ENCODE results near the gene GRB10.

GRB10 gene

GRCh38 chr7:50646069-50646468, 136.6 kb downstream of the GRB10 start:
- FAIRE-seq = no peak
- no peak for DNase-seq (ENCODE audit: insufficient read length, low spot score)

- FAIRE-seq (no peak), DNase-seq (ENCODE audit: insufficient read length, low spot score) (no peak)
Measured at GRCh38 chr7:50645186-50645585, 137.5 kb downstream of the GRB10 start.

GRCh38 chr7:50644586-50644985, 138.1 kb downstream of the GRB10 start:
- DNase-seq (ENCODE audit: insufficient read length, low spot score) = no peak
- FAIRE-seq = no peak

- no peak for DNase-seq (ENCODE audit: insufficient read length, low spot score)
- no peak for FAIRE-seq
Measured at GRCh38 chr7:50644114-50644513, 138.6 kb downstream of the GRB10 start.

- FAIRE-seq = no peak
- no peak for DNase-seq (ENCODE audit: insufficient read length, low spot score)
Measured at GRCh38 chr7:50641442-50642405, 141.0 kb downstream of the GRB10 start.

GRCh38 chr7:50640779-50641178, 141.9 kb downstream of the GRB10 start:
- no peak for FAIRE-seq
- no peak for DNase-seq (ENCODE audit: insufficient read length, low spot score)

- no peak for DNase-seq (ENCODE audit: insufficient read length, low spot score)
- FAIRE-seq = no peak
Measured at GRCh38 chr7:50640256-50640655, 142.4 kb downstream of the GRB10 start.

GRCh38 chr7:50637725-50638643, 144.7 kb downstream of the GRB10 start:
- DNase-seq (ENCODE audit: insufficient read length, low spot score) = no peak
- FAIRE-seq = no peak

- DNase-seq (ENCODE audit: insufficient read length, low spot score) (no peak), FAIRE-seq (no peak)
Measured at GRCh38 chr7:50634378-50634777, 148.3 kb downstream of the GRB10 start.

GRCh38 chr7:50633414-50633710, 149.3 kb downstream of the GRB10 start:
- FAIRE-seq = no peak

GRCh38 chr7:50632561-50633413, 149.9 kb downstream of the GRB10 start:
- DNase-seq (ENCODE audit: insufficient read length, low spot score) (peak; percentile 40), FAIRE-seq (peak; percentile 84)

More at GRCh38 chr7:50633414-50633710, 149.3 kb downstream of the GRB10 start:
- no peak for DNase-seq (ENCODE audit: insufficient read length, low spot score)

- DNase-seq (ENCODE audit: insufficient read length, low spot score) = no peak
- no peak for FAIRE-seq
Measured at GRCh38 chr7:50631639-50632038, 151.1 kb downstream of the GRB10 start.

- no peak for FAIRE-seq
- no peak for DNase-seq (ENCODE audit: insufficient read length, low spot score)
Measured at GRCh38 chr7:50631100-50631499, 151.6 kb downstream of the GRB10 start.

GRCh38 chr7:50629238-50629901, 153.3 kb downstream of the GRB10 start:
- DNase-seq (ENCODE audit: insufficient read length, low spot score) (no peak), FAIRE-seq (no peak)

- FAIRE-seq = no peak
- no peak for DNase-seq (ENCODE audit: insufficient read length, low spot score)
Measured at GRCh38 chr7:50628434-50629084, 154.1 kb downstream of the GRB10 start.

GRCh38 chr7:50627824-50628361, 154.8 kb downstream of the GRB10 start:
- no peak for FAIRE-seq
- DNase-seq (ENCODE audit: insufficient read length, low spot score) = no peak

- FAIRE-seq = no peak
Measured at GRCh38 chr7:50626286-50626685, 156.4 kb downstream of the GRB10 start.

GRCh38 chr7:50625360-50625759, 157.3 kb downstream of the GRB10 start:
- DNase-seq (ENCODE audit: insufficient read length, low spot score) (no peak), FAIRE-seq (no peak)

More at GRCh38 chr7:50626286-50626685, 156.4 kb downstream of the GRB10 start:
- DNase-seq (ENCODE audit: insufficient read length, low spot score) = no peak

GRCh38 chr7:50622821-50623220, 159.9 kb downstream of the GRB10 start:
- DNase-seq (ENCODE audit: insufficient read length, low spot score) (no peak), FAIRE-seq (no peak)
